Measurements from ENCODE around the gene HOXA10. TPM values are rescaled to one million over a fixed set of nuclear protein-coding genes. Genes with fewer than 3 reads are reported as not detected.

HOXA10 gene
- total and polyA plus RNA-seq, 3 experiments from 2014 or later, result 0.09 TPM; not detected in 2

- Histone ChIP-seq H3K9me3 (ENCODE audit: low read length) (no peaks in the 10 kb centered on the region), H3K4me1 (ENCODE audit: insufficient read depth, low read length) (peaks cover 6% of the 10 kb centered on the region), H3K27ac (ENCODE audit: low read depth, low read length) (no peak overlapping the region), H3K36me3 (ENCODE audit: insufficient read depth, low read length) (no peaks in the 10 kb centered on the region), H3K27me3 (ENCODE audit: insufficient read depth, low read length, poor library complexity, severe bottlenecking) (peaks cover 23% of the 10 kb centered on the region), H3K4me3 (ENCODE audit: low read length) (no peak overlapping the region)
- H3K4me3 Mint-ChIP-seq, result no peak overlapping the region
- H3K4me1 Mint-ChIP-seq, result peaks cover 0 to 3% (median 0%) of the 10 kb centered on the region in 3 donors
- peaks cover 39 to 74% of the 10 kb centered on the region in 2 donors for H3K27me3 Mint-ChIP-seq
- no peaks in the 10 kb centered on the region for H3K36me3 Mint-ChIP-seq
- ChIA-PET POLR2A (no interaction called here), CTCF (interaction anchor here (2.0 kb wide), 1 partner anchor 16 kb away, joined by 5 read pairs; no protein-coding TSS in a partner anchor)
- no peak overlapping the region for H3K27ac Mint-ChIP-seq
- DNase-seq, result no peak
- H3K9me3 Mint-ChIP-seq, result no peaks in the 10 kb centered on the region
Observed at GRCh38 chr7:27134392-27134791, 39.7 kb downstream of the HOXA10 start.

GRCh38 chr7:27133409-27134231 lies 40.5 kb downstream of the HOXA10 start:
- Histone ChIP-seq H3K27ac (ENCODE audit: low read depth, low read length) (no peak overlapping the region), H3K4me1 (ENCODE audit: insufficient read depth, low read length) (peaks cover 6% of the 10 kb centered on the region), H3K4me3 (ENCODE audit: low read length) (no peak overlapping the region), H3K27me3 (ENCODE audit: insufficient read depth, low read length, poor library complexity, severe bottlenecking) (peaks cover 23% of the 10 kb centered on the region), H3K9me3 (ENCODE audit: low read length) (no peaks in the 10 kb centered on the region), H3K36me3 (ENCODE audit: insufficient read depth, low read length) (no peaks in the 10 kb centered on the region)
- peak overlapping the region in 1 of 7 donors; percentile 38 for H3K4me3 Mint-ChIP-seq
- H3K4me1 Mint-ChIP-seq, result peaks cover 0 to 3% (median 0%) of the 10 kb centered on the region in 3 donors
- ChIA-PET POLR2A (no interaction called here), CTCF (interaction anchor here (2.0 kb wide), 1 partner anchor 17 kb away, joined by 5 read pairs; no protein-coding TSS in a partner anchor)
- DNase-seq, result no peak
- no peak overlapping the region for H3K27ac Mint-ChIP-seq
- H3K9me3 Mint-ChIP-seq, result no peaks in the 10 kb centered on the region
- peaks cover 43 to 77% of the 10 kb centered on the region in 2 donors for H3K27me3 Mint-ChIP-seq
- no peaks in the 10 kb centered on the region for H3K36me3 Mint-ChIP-seq

GRCh38 chr7:27132978-27133377 lies 41.1 kb downstream of the HOXA10 start:
- peaks cover 44 to 82% of the 10 kb centered on the region in 2 donors for H3K27me3 Mint-ChIP-seq
- DNase-seq, result no peak
- POLR2A ChIA-PET, result no interaction called here
- no peaks in the 10 kb centered on the region for H3K36me3 Mint-ChIP-seq
- peaks cover 0 to 3% (median 0%) of the 10 kb centered on the region in 3 donors for H3K4me1 Mint-ChIP-seq
- no peak overlapping the region for H3K4me3 ChIP-seq (ENCODE audit: low read length)
- no peak overlapping the region for H3K27ac Mint-ChIP-seq
- peaks cover 23% of the 10 kb centered on the region for H3K27me3 ChIP-seq (ENCODE audit: insufficient read depth, low read length, poor library complexity, severe bottlenecking)
- peaks cover 6% of the 10 kb centered on the region for H3K4me1 ChIP-seq (ENCODE audit: insufficient read depth, low read length)
- CTCF ChIA-PET, result interaction anchor here (2.0 to 2.8 kb wide), 2 partner anchors 18 kb away, joined by 5 to 11 read pairs; no protein-coding TSS in a partner anchor
- H3K9me3 Mint-ChIP-seq, result no peaks in the 10 kb centered on the region
- no peaks in the 10 kb centered on the region for H3K9me3 ChIP-seq (ENCODE audit: low read length)
- no peak overlapping the region for H3K27ac ChIP-seq (ENCODE audit: low read depth, low read length)
- no peaks in the 10 kb centered on the region for H3K36me3 ChIP-seq (ENCODE audit: insufficient read depth, low read length)
- H3K4me3 Mint-ChIP-seq, result peak overlapping the region in 1 of 7 donors; percentile 38

- Histone ChIP-seq H3K4me3 (ENCODE audit: low read length) (no peak overlapping the region), H3K36me3 (ENCODE audit: insufficient read depth, low read length) (no peaks in the 10 kb centered on the region), H3K4me1 (ENCODE audit: insufficient read depth, low read length) (peaks cover 6% of the 10 kb centered on the region), H3K27me3 (ENCODE audit: insufficient read depth, low read length, poor library complexity, severe bottlenecking) (peaks cover 17% of the 10 kb centered on the region), H3K9me3 (ENCODE audit: low read length) (no peaks in the 10 kb centered on the region), H3K27ac (ENCODE audit: low read depth, low read length) (no peak overlapping the region)
- H3K9me3 Mint-ChIP-seq, result no peaks in the 10 kb centered on the region
- H3K36me3 Mint-ChIP-seq, result no peaks in the 10 kb centered on the region
- no peak for DNase-seq
- POLR2A ChIA-PET, result no interaction called here
- peak overlapping the region in 3 of 7 donors; percentile 35 to 74 (median 45) for H3K4me3 Mint-ChIP-seq
- H3K27me3 Mint-ChIP-seq, result peaks cover 47 to 82% of the 10 kb centered on the region in 2 donors
- peak overlapping the region in 1 of 8 donors; percentile 57 for H3K27ac Mint-ChIP-seq
- H3K4me1 Mint-ChIP-seq, result peaks cover 0 to 3% (median 0%) of the 10 kb centered on the region in 3 donors
- CTCF ChIA-PET, result interaction anchor here (2.8 kb wide), 1 partner anchor 18 kb away, joined by 11 read pairs; no protein-coding TSS in a partner anchor
Observed at GRCh38 chr7:27132214-27132613, 41.9 kb downstream of the HOXA10 start.

GRCh38 chr7:27131390-27131819 lies 42.7 kb downstream of the HOXA10 start:
- peak overlapping the region; percentile 76 for H3K4me3 ChIP-seq (ENCODE audit: low read length)
- CTCF ChIA-PET, result interaction anchor here (1.4 to 2.8 kb wide), 2 partner anchors 10 to 19 kb away, joined by 5 to 11 read pairs; no protein-coding TSS in a partner anchor
- no peaks in the 10 kb centered on the region for H3K9me3 Mint-ChIP-seq
- peaks cover 0 to 3% (median 0%) of the 10 kb centered on the region in 3 donors for H3K4me1 Mint-ChIP-seq
- peaks cover 47 to 82% of the 10 kb centered on the region in 2 donors for H3K27me3 Mint-ChIP-seq
- H3K27me3 ChIP-seq (ENCODE audit: insufficient read depth, low read length, poor library complexity, severe bottlenecking), result peaks cover 11% of the 10 kb centered on the region
- H3K36me3 ChIP-seq (ENCODE audit: insufficient read depth, low read length), result no peaks in the 10 kb centered on the region
- peaks cover 6% of the 10 kb centered on the region for H3K4me1 ChIP-seq (ENCODE audit: insufficient read depth, low read length)
- H3K27ac ChIP-seq (ENCODE audit: low read depth, low read length), result no peak overlapping the region
- POLR2A ChIA-PET, result no interaction called here
- no peak for DNase-seq
- H3K4me3 Mint-ChIP-seq, result peak overlapping the region; percentile 26 to 89 (median 74)
- no peaks in the 10 kb centered on the region for H3K9me3 ChIP-seq (ENCODE audit: low read length)
- H3K27ac Mint-ChIP-seq, result peak overlapping the region in 2 of 8 donors; percentile 25 to 57
- H3K36me3 Mint-ChIP-seq, result no peaks in the 10 kb centered on the region

- Histone ChIP-seq H3K4me1 (ENCODE audit: insufficient read depth, low read length) (peaks cover 6% of the 10 kb centered on the region), H3K9me3 (ENCODE audit: low read length) (no peaks in the 10 kb centered on the region), H3K27ac (ENCODE audit: low read depth, low read length) (no peak within 1 kb of the TSS), H3K4me3 (ENCODE audit: low read length) (peak within 1 kb of the TSS; percentile 76), H3K36me3 (ENCODE audit: insufficient read depth, low read length) (no peaks in the 10 kb centered on the region), H3K27me3 (ENCODE audit: insufficient read depth, low read length, poor library complexity, severe bottlenecking) (peaks cover 6% of the 10 kb centered on the region)
- H3K9me3 Mint-ChIP-seq, result no peaks in the 10 kb centered on the region
- peak; percentile 70 to 82 (median 71) for DNase-seq
- peak within 1 kb of the TSS; percentile 68 to 89 (median 77) for H3K4me3 Mint-ChIP-seq
- H3K36me3 Mint-ChIP-seq, result no peaks in the 10 kb centered on the region
- H3K4me1 Mint-ChIP-seq, result peaks cover 0 to 3% (median 0%) of the 10 kb centered on the region in 3 donors
- H3K27me3 Mint-ChIP-seq, result peaks cover 43 to 82% of the 10 kb centered on the region in 2 donors
- ChIA-PET CTCF (interaction anchor here (1.4 to 2.8 kb wide), 2 partner anchors 11 to 20 kb away, joined by 5 to 11 read pairs; no protein-coding TSS in a partner anchor), POLR2A (interaction anchor here (0.6 kb wide), 1 partner anchor 274 kb away, joined by 6 read pairs; no protein-coding TSS in a partner anchor)
- peak within 1 kb of the TSS in 5 of 8 donors; percentile 25 to 57 (median 38) for H3K27ac Mint-ChIP-seq
Observed at GRCh38 chr7:27130540-27131389, 43.4 kb downstream of the HOXA10 start, which contains the start of gene HOXA4. TSS of gene HOXA4 (minus strand) at chr7:27130757. CDS start at chr7:27130733, 24 bp downstream.

GRCh38 chr7:27129729-27130539 lies 44.2 kb downstream of the HOXA10 start:
- H3K9me3 Mint-ChIP-seq, result no peaks in the 10 kb centered on the region
- H3K4me1 Mint-ChIP-seq, result peaks cover 0 to 3% (median 0%) of the 10 kb centered on the region in 3 donors
- no peak overlapping the region for H3K4me3 ChIP-seq (ENCODE audit: low read length)
- H3K36me3 ChIP-seq (ENCODE audit: insufficient read depth, low read length), result no peaks in the 10 kb centered on the region
- no peak overlapping the region for H3K27ac Mint-ChIP-seq
- H3K4me1 ChIP-seq (ENCODE audit: insufficient read depth, low read length), result peaks cover 6% of the 10 kb centered on the region
- peaks cover 5% of the 10 kb centered on the region for H3K27me3 ChIP-seq (ENCODE audit: insufficient read depth, low read length, poor library complexity, severe bottlenecking)
- H3K27ac ChIP-seq (ENCODE audit: low read depth, low read length), result no peak overlapping the region
- no peaks in the 10 kb centered on the region for H3K36me3 Mint-ChIP-seq
- no peaks in the 10 kb centered on the region for H3K9me3 ChIP-seq (ENCODE audit: low read length)
- H3K27me3 Mint-ChIP-seq, result peaks cover 46 to 81% of the 10 kb centered on the region in 2 donors
- POLR2A ChIA-PET, result no interaction called here
- DNase-seq, result peak in 1 of 5 donors; percentile 23
- CTCF ChIA-PET, result interaction anchor here (2.8 kb wide), 1 partner anchor 21 kb away, joined by 11 read pairs; no protein-coding TSS in a partner anchor
- peak overlapping the region in 5 of 7 donors; percentile 46 to 71 (median 54) for H3K4me3 Mint-ChIP-seq
